HepG2 (cell line): ENCODE results near the gene FRMD1. TPM values are rescaled to one million over a fixed set of nuclear protein-coding genes. Genes with fewer than 3 reads are reported as not detected.

Experiments
- BCLAF1 ChIP-seq: fragments of 450-650 bp; IDR thresholded peaks from 2 replicates; pipeline ENCODE4 v1.6.1; 2017; ENCODE audit warnings: mild to moderate bottlenecking
- ETS1 ChIP-seq: sonication (generic); formaldehyde crosslinking; IDR thresholded peaks from 2 replicates; pipeline ENCODE4 v1.4.0; 2020; ENCODE audit warnings: missing genetic modification reagents
- FOSL2 ChIP-seq: sonication (generic); formaldehyde crosslinking; IDR thresholded peaks from 2 replicates; pipeline ENCODE4 v1.4.0; 2020; ENCODE audit warnings: missing genetic modification reagents
- FOXO4 ChIP-seq: sonication (generic); formaldehyde crosslinking; conservative IDR thresholded peaks from 2 replicates; pipeline ENCODE4 v1.8.1; 2023; ENCODE audit warnings: missing genetic modification reagents
- FOXP1 ChIP-seq, 2 experiments: fragments of 450-650 bp in 1 of 2; IDR thresholded peaks; 2 replicates each; pipeline ENCODE4 v1.6.1; 2017 to 2018; ENCODE audit warnings: antibody characterized with exemption in 1 of 2
- HNRNPH1 ChIP-seq: fragments of 200-400 bp; formaldehyde crosslinking; optimal IDR thresholded peaks from 2 replicates; pipeline ENCODE3; 2017; ENCODE audit warnings: mild to moderate bottlenecking, low read depth, low read length
- HNRNPLL ChIP-seq: fragments of 200-400 bp; formaldehyde crosslinking; IDR thresholded peaks from 2 replicates; pipeline ENCODE4 v1.6.1; 2017; ENCODE audit warnings: mild to moderate bottlenecking, low read depth, low read length; ENCODE audit not compliant: poor library complexity, severe bottlenecking
- HOXA7 ChIP-seq: sonication (generic); formaldehyde crosslinking; IDR thresholded peaks from 2 replicates; pipeline ENCODE4 v1.8.1; 2022; ENCODE audit warnings: mild to moderate bottlenecking, missing genetic modification reagents, moderate library complexity
- NCOA1 ChIP-seq: sonication (generic); formaldehyde crosslinking; IDR thresholded peaks from 2 replicates; pipeline ENCODE4 v1.9.0; 2021; ENCODE audit warnings: missing genetic modification reagents
- PLRG1 ChIP-seq: fragments of 450-650 bp; conservative IDR thresholded peaks from 2 replicates; pipeline ENCODE4 v1.6.1; 2016
- POGZ ChIP-seq: sonication (generic); formaldehyde crosslinking; IDR thresholded peaks from 2 replicates; pipeline ENCODE4 v1.4.0; 2020; ENCODE audit warnings: mild to moderate bottlenecking, missing genetic modification reagents
- RAD21 ChIP-seq: fragments of 450-650 bp; formaldehyde crosslinking; IDR thresholded peaks from 2 replicates; pipeline ENCODE4 v1.5.0; 2020; ENCODE audit warnings: mild to moderate bottlenecking
- SMAD3 ChIP-seq: sonication (generic); formaldehyde crosslinking; IDR thresholded peaks from 2 replicates; pipeline ENCODE4 v1.4.0; 2020; ENCODE audit warnings: missing genetic modification reagents
- SRY ChIP-seq: sonication (generic); formaldehyde crosslinking; IDR thresholded peaks from 2 replicates; pipeline ENCODE4 v1.8.0; 2022; ENCODE audit warnings: mild to moderate bottlenecking, missing genetic modification reagents
- THAP9 ChIP-seq: sonication (generic); formaldehyde crosslinking; IDR thresholded peaks from 2 replicates; pipeline ENCODE4; 2020; ENCODE audit warnings: missing genetic modification reagents, mild to moderate bottlenecking, borderline replicate concordance
- TSC22D2 ChIP-seq: sonication (generic); formaldehyde crosslinking; IDR thresholded peaks from 2 replicates; pipeline ENCODE4 v1.5.1; 2020; ENCODE audit warnings: missing genetic modification reagents, mild to moderate bottlenecking, borderline replicate concordance
- ZC3H13 ChIP-seq: sonication (generic); formaldehyde crosslinking; IDR thresholded peaks from 2 replicates; pipeline ENCODE4 v1.8.1; 2023; ENCODE audit warnings: mild to moderate bottlenecking, missing genetic modification reagents, moderate library complexity
- ZNF20 ChIP-seq: sonication (generic); formaldehyde crosslinking; IDR thresholded peaks from 2 replicates; pipeline ENCODE4 v1.4.0; 2020; ENCODE audit warnings: mild to moderate bottlenecking, moderate library complexity, missing genetic modification reagents
- ZNF24 ChIP-seq: fragments of 450-650 bp; IDR thresholded peaks from 2 replicates; pipeline ENCODE4 v1.6.1; 2017; ENCODE audit warnings: antibody characterized with exemption, mild to moderate bottlenecking
- ZNF564 ChIP-seq: sonication (generic); formaldehyde crosslinking; IDR thresholded peaks from 2 replicates; pipeline ENCODE4 v1.8.1; 2023; ENCODE audit warnings: mild to moderate bottlenecking, missing genetic modification reagents
- ZXDC ChIP-seq: sonication (generic); formaldehyde crosslinking; IDR thresholded peaks from 2 replicates; pipeline ENCODE4 v1.5.0; 2020; ENCODE audit warnings: mild to moderate bottlenecking, missing genetic modification reagents
- polyA plus RNA-seq, 8 experiments: library from polyadenylated mRNA; depleted of rRNA in 3 of 8; stranded (reverse) in 7 of 8; unstranded in 1 of 8; fragments of >200 nt; fragmentation: Illumina TruSeq in 4 of 8; extraction: Trizol in 4 of 8; gene quantifications; 2 replicates each; pipeline versions ENCODE4 v1.2.1 to v1.2.3, GENCODE V29; 2011 to 2016; ENCODE audit warnings: low read depth in 4 of 8, missing spikeins in 1 of 8, mixed read lengths in 1 of 8; ENCODE audit not compliant: insufficient read depth in 1 of 8
- total RNA-seq, 5 experiments: library from RNA; depleted of rRNA; stranded (reverse); fragments of >200 nt; fragmentation: Illumina TruSeq; extraction: Trizol; gene quantifications; 2 replicates each; pipeline ENCODE4 v1.2.3, GENCODE V29; 2016; ENCODE audit warnings: low read depth in 1 of 5

FRMD1 gene
- total and polyA plus RNA-seq, 2 of the 13 experiments (the other 11 are each of a cell fraction or from before 2014, with no cell fraction given), result 0.01 TPM; not detected in 1

DNA sequence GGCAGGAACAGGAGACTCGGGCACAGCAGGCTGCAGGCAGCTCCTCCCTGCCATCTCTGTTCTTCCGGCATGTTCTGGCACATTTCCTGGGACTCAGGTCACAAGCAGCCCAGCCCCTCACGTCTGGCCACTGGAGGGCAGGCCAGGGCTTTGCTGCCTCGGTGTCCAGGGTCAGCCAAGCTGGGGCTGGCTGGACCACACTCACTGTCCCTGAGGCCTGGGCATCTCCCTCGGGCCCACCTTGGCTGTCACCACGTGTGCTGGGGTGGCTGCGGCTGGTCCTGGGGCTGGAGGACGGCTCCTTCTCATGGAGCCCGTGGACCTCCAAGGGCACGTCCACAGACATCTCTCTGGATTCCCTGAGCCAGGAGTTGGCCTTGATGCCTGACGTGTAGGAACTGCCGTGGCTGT is 18.5 kb downstream of the FRMD1 start (continued):
- TF ChIP-seq BCLAF1 (no peak), PLRG1 (no peak), ETS1 (CRISPR knock-in tag) (no peak), TSC22D2 (no peak), HNRNPH1 (no peak), HNRNPLL (no peak), ZNF564 (no peak), THAP9 (peak; percentile 51; the same call in 1 of the 2 replicates), ZC3H13 (CRISPR knock-in tag) (no peak), SMAD3 (CRISPR knock-in tag) (no peak), NCOA1 (CRISPR knock-in tag) (no peak), POGZ (CRISPR knock-in tag) (no peak), FOSL2 (CRISPR knock-in tag) (peak; percentile 27; the same call in 1 of the 2 replicates), ZNF20 (CRISPR knock-in tag) (no peak), FOXO4 (CRISPR knock-in tag) (no peak), SRY (no peak), RAD21 (CRISPR knock-in tag) (peak; percentile 95), ZXDC (CRISPR knock-in tag) (no peak), ZNF24 (no peak), HOXA7 (CRISPR knock-in tag) (no peak), FOXP1 (IDR thresholded peaks at IDR 0.05) (no peak), FOXP1 (CRISPR knock-in tag; IDR thresholded peaks at IDR 0.05) (no peak)
